SU-DHL-6 (cell line): ENCODE results near the gene MYLK4.

Experiments used
- EZH2phosphoT487 ChIP-seq: fragments of 200-600 bp; sonication (generic), shearing (Covaris generic); conservative IDR thresholded peaks from 2 replicates; pipeline ENCODE4 v1.6.1; 2018; ENCODE audit warnings: mild to moderate bottlenecking, antibody characterized with exemption, low read length, moderate library complexity, mixed read lengths
- TF ChIP-seq, protein P1 (sequence below): fragments of 200-600 bp; sonication (generic); IDR thresholded peaks from one replicate; pipeline ENCODE4 v1.5.1; 2017; ENCODE audit warnings: antibody characterized with exemption, mild to moderate bottlenecking, low read length, moderate library complexity; ENCODE audit not compliant: insufficient read depth, poor library complexity, severe bottlenecking

DNA sequence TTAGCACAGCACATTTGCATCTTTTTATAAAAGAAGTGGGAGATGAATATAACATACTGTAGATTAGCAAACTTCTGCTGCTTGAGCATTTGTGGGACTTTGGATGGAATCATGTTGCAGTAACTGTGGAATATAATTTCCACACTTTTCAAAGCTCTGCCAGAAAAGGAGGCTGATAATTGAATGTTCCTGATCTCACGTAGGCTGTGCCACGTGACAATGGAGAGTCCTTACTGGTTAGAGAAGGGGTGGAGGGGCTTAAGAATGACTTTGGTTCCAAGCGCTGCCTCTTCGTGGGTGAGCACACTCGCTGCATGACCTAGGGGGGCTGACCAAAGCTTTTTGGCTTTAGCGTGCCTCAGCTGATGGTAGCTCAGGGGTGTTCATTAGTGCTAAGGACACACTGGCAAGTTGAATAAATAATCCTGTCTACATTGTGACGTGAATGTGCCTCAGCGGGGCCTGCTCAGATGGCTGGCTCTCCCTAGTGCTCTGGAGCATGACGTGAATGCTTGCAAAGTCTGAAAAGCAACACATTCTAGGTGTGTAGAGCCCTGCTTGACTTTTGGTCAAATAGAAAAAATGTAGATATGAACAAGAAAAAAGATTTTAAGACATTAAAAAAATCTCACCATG is 29.5 kb upstream of the MYLK4 start:
- TF ChIP-seq, protein P1, sequence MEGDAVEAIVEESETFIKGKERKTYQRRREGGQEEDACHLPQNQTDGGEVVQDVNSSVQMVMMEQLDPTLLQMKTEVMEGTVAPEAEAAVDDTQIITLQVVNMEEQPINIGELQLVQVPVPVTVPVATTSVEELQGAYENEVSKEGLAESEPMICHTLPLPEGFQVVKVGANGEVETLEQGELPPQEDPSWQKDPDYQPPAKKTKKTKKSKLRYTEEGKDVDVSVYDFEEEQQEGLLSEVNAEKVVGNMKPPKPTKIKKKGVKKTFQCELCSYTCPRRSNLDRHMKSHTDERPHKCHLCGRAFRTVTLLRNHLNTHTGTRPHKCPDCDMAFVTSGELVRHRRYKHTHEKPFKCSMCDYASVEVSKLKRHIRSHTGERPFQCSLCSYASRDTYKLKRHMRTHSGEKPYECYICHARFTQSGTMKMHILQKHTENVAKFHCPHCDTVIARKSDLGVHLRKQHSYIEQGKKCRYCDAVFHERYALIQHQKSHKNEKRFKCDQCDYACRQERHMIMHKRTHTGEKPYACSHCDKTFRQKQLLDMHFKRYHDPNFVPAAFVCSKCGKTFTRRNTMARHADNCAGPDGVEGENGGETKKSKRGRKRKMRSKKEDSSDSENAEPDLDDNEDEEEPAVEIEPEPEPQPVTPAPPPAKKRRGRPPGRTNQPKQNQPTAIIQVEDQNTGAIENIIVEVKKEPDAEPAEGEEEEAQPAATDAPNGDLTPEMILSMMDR, result no peak
- no peak for TF ChIP-seq EZH2phosphoT487
